CD4-positive, CD25-positive, alpha-beta regulatory T cell (primary cell): Measurements from ENCODE around the gene WFDC10A. TPM values are rescaled to one million over a fixed set of nuclear protein-coding genes. Genes with fewer than 3 reads are reported as not detected.
A peak's percentile ranks its signal among the peaks of the same experiment; 100 is the strongest.
"Not testable (repeated sequence)": the region's sequence is repeated elsewhere in the genome, so short reads cannot be mapped to it uniquely, and the experiment has no call there.

Source experiments
- ATAC-seq, 2 donors: fragments of 150-1000 bp; cut with Tn5 transposase; one replicate each; pipeline ENCODE4 v1.10.0; 2021; ENCODE audit warnings: low read depth in 2 of 2, moderate number of reproducible peaks in 2 of 2, moderate library complexity in 1 of 2
- DNase-seq, 3 donors: peaks; one replicate each; pipeline versions ENCODE4 v3.0.0 to v3.0.0-alpha.2; 2012 to 2022; ENCODE audit warnings: mixed read lengths in 1 of 3
- H3K27ac ChIP-seq: one replicate; pipeline ENCODE4 v1.7.0; 2013; ENCODE audit warnings: mild to moderate bottlenecking, low read length; ENCODE audit not compliant: insufficient read depth, poor library complexity, severe bottlenecking
- H3K27me3 ChIP-seq: one replicate; pipeline ENCODE4 v1.7.0; 2013; ENCODE audit warnings: low read length; ENCODE audit not compliant: control insufficient read depth, insufficient read depth
- H3K36me3 ChIP-seq: one replicate; pipeline ENCODE4 v1.7.0; 2013; ENCODE audit warnings: mild to moderate bottlenecking, low read length, moderate library complexity; ENCODE audit not compliant: control insufficient read depth, insufficient read depth
- H3K4me1 ChIP-seq: 2 replicates; pipeline ENCODE4 v1.7.0; 2013; ENCODE audit warnings: mild to moderate bottlenecking, low read length; ENCODE audit not compliant: insufficient read depth, control insufficient read depth, poor library complexity, severe bottlenecking
- H3K4me3 ChIP-seq: one replicate; pipeline ENCODE4 v1.7.0; 2013; ENCODE audit warnings: low read depth, mild to moderate bottlenecking, low read length, moderate library complexity
- H3K9me3 ChIP-seq, 2 experiments: 1 replicate in 1 of 2; 2 replicates in 1 of 2; pipeline ENCODE4 v1.7.0; 2013; ENCODE audit warnings: low read length in 2 of 2, mild to moderate bottlenecking in 1 of 2, moderate library complexity in 1 of 2; ENCODE audit not compliant: control insufficient read depth in 2 of 2
- H3K27ac Mint-ChIP-seq, 3 donors: one replicate each; pipeline ENCODE4 v1.8.0; 2020 to 2022; ENCODE audit warnings: mild to moderate bottlenecking in 3 of 3, mixed read lengths in 3 of 3, moderate library complexity in 2 of 3
- H3K27me3 Mint-ChIP-seq: one replicate; pipeline ENCODE4 v1.8.0; 2022; ENCODE audit warnings: mild to moderate bottlenecking, mixed read lengths
- H3K36me3 Mint-ChIP-seq: one replicate; pipeline ENCODE4 v1.8.0; 2020; ENCODE audit warnings: mixed read lengths
- H3K4me1 Mint-ChIP-seq, 4 donors: one replicate each; pipeline ENCODE4 v1.8.0; 2020 to 2022; ENCODE audit warnings: mixed read lengths in 4 of 4, mild to moderate bottlenecking in 1 of 4
- H3K4me3 Mint-ChIP-seq, 4 donors: one replicate each; pipeline ENCODE4 v1.8.0; 2020 to 2022; ENCODE audit warnings: mild to moderate bottlenecking in 4 of 4, mixed read lengths in 4 of 4, moderate library complexity in 3 of 4
- H3K9me3 Mint-ChIP-seq, 7 donors: one replicate each; pipeline ENCODE4 v1.8.0; 2020 to 2022; ENCODE audit warnings: mixed read lengths in 7 of 7, mild to moderate bottlenecking in 3 of 7, moderate library complexity in 2 of 7
- polyA plus RNA-seq, 4 donors: library from polyadenylated mRNA; unstranded; fragments of 300-500 nt; fragmentation: Illumina TruSeq; gene quantifications; one replicate each; pipeline ENCODE4 v1.2.3, GENCODE V29; 2021
- total RNA-seq: library from RNA; stranded (reverse); gene quantifications from one replicate; pipeline ENCODE4 v1.2.3, GENCODE V29; 2022

Gene WFDC10A
- total and polyA plus RNA-seq, 5 donors from 2014 or later = not detected

DNA sequence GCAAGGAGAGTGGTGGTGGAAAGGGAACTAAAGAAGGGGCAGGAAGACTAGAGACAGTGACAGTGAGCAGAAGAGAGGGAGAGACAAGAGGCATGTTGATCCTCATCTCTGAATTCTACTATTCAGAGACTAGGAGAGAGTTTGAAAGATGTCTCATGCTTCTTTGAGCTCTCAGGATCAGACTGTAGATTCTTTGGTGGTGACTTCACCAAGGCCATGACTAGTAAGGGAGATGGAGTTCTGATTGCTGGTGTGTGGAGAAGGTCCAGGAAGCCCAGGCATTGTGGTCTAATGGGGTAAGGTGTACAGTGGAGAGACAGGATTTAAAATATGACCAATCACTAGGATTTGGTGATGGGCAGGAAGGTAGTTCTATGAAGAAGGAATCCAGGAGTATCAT is 832 bp downstream of the WFDC10A start:
- Mint-ChIP-seq H3K4me1 (peaks cover 0 to 2% (median 0%) of the 10 kb centered on the region in 4 donors), H3K9me3 (peaks cover 0 to 5% (median 0%) of the 10 kb centered on the region in 7 donors), H3K27me3 (peaks cover 19% of the 10 kb centered on the region), H3K4me3 (no peak overlapping the region), H3K27ac (no peak overlapping the region), H3K36me3 (no peaks in the 10 kb centered on the region)
- no peak for DNase-seq
- Histone ChIP-seq H3K27ac (no peak overlapping the region), H3K36me3 (no peaks in the 10 kb centered on the region), H3K9me3 (no peaks in the 10 kb centered on the region), H3K27me3 (peaks cover 12% of the 10 kb centered on the region), H3K4me3 (no peak overlapping the region), H3K4me1 (no peaks in the 10 kb centered on the region)
- ATAC-seq = no peak

DNA sequence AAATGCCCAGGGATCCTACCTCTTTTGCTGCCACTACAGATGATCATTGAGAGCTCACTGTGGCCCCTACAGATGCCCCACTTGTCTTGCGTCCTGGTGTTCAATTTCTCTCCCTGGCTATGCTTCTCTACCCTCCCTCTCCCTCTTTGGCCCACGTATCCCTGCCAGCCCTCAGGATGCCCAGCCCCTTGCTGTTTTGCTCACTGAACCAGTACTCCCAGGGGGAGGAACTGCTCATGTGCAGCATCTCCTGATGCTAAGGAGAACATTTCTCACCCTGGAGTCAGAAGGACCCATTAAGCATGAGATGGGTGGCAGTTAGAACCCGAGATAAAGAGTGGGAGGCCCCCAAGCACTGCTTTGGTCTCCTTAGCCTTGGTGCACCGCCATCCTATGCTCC is 1.6 kb downstream of the WFDC10A start, which contains the start of gene WFDC9:
Gene WFDC9, minus strand, starts transcription at position 101 of the 400 bp plus-strand sequence. CDS start 21,103 bp downstream, outside the sequence.
- no peak within 1 kb of the TSS for H3K27ac Mint-ChIP-seq
- H3K4me1 ChIP-seq = no peaks in the 10 kb centered on the region
- peaks cover 0 to 2% (median 0%) of the 10 kb centered on the region in 4 donors for H3K4me1 Mint-ChIP-seq
- H3K27ac ChIP-seq = no peak within 1 kb of the TSS
- H3K27me3 Mint-ChIP-seq = peaks cover 19% of the 10 kb centered on the region
- H3K9me3 Mint-ChIP-seq = peaks cover 0 to 5% (median 0%) of the 10 kb centered on the region in 7 donors
- H3K36me3 Mint-ChIP-seq = no peaks in the 10 kb centered on the region
- no peaks in the 10 kb centered on the region for H3K9me3 ChIP-seq
- no peaks in the 10 kb centered on the region for H3K36me3 ChIP-seq
- H3K4me3 Mint-ChIP-seq = no peak within 1 kb of the TSS
- ATAC-seq (no peak), DNase-seq (no peak)
- H3K4me3 ChIP-seq = no peak within 1 kb of the TSS
- peaks cover 12% of the 10 kb centered on the region for H3K27me3 ChIP-seq

- no peaks in the 10 kb centered on the region for H3K27me3 ChIP-seq
- H3K27ac ChIP-seq = no peak overlapping the region
- no peak for ATAC-seq
- no peaks in the 10 kb centered on the region for H3K4me1 ChIP-seq
- no peaks in the 10 kb centered on the region for H3K9me3 Mint-ChIP-seq
- no peak overlapping the region for H3K4me3 ChIP-seq
- H3K27me3 Mint-ChIP-seq = peaks cover 20% of the 10 kb centered on the region
- no peaks in the 10 kb centered on the region for H3K36me3 ChIP-seq
- H3K4me1 Mint-ChIP-seq = no peaks in the 10 kb centered on the region
- no peaks in the 10 kb centered on the region for H3K36me3 Mint-ChIP-seq
- no peak for DNase-seq
- H3K4me3 Mint-ChIP-seq = no peak overlapping the region
- no peak overlapping the region for H3K27ac Mint-ChIP-seq
- H3K9me3 ChIP-seq = no peaks in the 10 kb centered on the region
Measured at GRCh38 chr20:45636513-45636912, 7.0 kb downstream of the WFDC10A start.

GRCh38 chr20:45639687-45640086 is 10.1 kb downstream of the WFDC10A start:
- Histone ChIP-seq H3K27ac (no peak overlapping the region), H3K36me3 (no peaks in the 10 kb centered on the region), H3K4me3 (no peak overlapping the region), H3K27me3 (no peaks in the 10 kb centered on the region), H3K9me3 (no peaks in the 10 kb centered on the region), H3K4me1 (no peaks in the 10 kb centered on the region)
- Mint-ChIP-seq H3K36me3 (no peaks in the 10 kb centered on the region), H3K4me3 (no peak overlapping the region), H3K27me3 (peaks cover 19% of the 10 kb centered on the region), H3K4me1 (no peaks in the 10 kb centered on the region), H3K9me3 (no peaks in the 10 kb centered on the region), H3K27ac (no peak overlapping the region)
- ATAC-seq (no peak), DNase-seq (no peak)

DNA sequence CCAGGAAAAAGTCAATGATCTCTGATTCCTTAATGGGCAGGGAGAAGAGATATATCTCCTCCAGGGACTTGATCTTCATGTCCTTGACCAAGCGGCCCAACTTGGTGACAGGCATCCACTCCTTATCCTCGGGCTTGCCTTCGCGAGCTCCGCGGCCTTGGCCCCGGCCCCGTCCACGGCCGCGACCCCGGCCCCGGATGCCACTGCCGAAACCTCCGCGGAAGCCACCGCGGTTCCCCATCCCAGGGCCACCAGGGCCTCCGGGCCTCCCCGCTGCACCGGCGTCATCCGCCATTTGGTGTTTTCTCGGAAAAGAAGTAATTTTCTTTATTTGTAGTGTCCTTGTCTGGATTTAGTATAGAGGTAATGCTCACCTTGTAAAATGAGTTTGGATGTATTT is 11.5 kb downstream of the WFDC10A start:
- peaks cover 21% of the 10 kb centered on the region for H3K27me3 Mint-ChIP-seq
- H3K36me3 ChIP-seq, H3K4me1 Mint-ChIP-seq, H3K9me3 ChIP-seq, H3K4me1 ChIP-seq, H3K27me3 ChIP-seq, H3K27ac ChIP-seq, H3K27ac Mint-ChIP-seq, H3K4me3 ChIP-seq, ATAC-seq, H3K4me3 Mint-ChIP-seq, H3K36me3 Mint-ChIP-seq, DNase-seq, H3K9me3 Mint-ChIP-seq: not testable (repeated sequence)

DNA sequence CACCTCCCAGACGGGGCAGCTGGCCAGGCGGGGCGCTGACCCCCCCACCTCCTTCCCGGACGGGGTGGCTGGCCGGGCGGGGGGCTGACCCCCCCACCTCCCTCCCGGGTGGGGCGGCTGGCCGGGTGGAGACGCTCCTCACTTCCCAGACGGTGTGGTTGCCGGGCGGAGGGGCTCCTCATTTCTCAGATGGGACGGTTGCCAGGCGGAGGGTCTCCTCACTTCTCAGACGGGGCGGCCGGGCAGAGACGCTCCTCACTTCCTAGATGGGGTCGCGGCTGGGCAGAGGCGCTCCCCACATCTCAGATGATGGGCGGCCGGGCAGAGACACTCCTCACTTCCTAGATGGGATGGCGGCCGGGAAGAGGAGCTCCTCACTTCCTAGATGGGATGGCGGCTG is 16.3 kb downstream of the WFDC10A start:
- H3K27me3 Mint-ChIP-seq, ATAC-seq: not testable (repeated sequence)

GRCh38 chr20:45646875-45647274 is 17.3 kb downstream of the WFDC10A start:
- no peaks in the 10 kb centered on the region for H3K9me3 ChIP-seq
- Mint-ChIP-seq H3K4me1 (peaks cover 0 to 5% (median 0%) of the 10 kb centered on the region in 4 donors), H3K27me3 (peaks cover 16% of the 10 kb centered on the region), H3K27ac (no peak overlapping the region), H3K36me3 (no peaks in the 10 kb centered on the region), H3K4me3 (peak overlapping the region in 2 of 4 donors; percentile 5 to 78), H3K9me3 (peaks cover 0 to 2% (median 0%) of the 10 kb centered on the region in 7 donors)
- no peak overlapping the region for H3K4me3 ChIP-seq
- no peak overlapping the region for H3K27ac ChIP-seq
- no peaks in the 10 kb centered on the region for H3K36me3 ChIP-seq
- peaks cover 3% of the 10 kb centered on the region for H3K27me3 ChIP-seq
- DNase-seq (no peak), ATAC-seq (no peak)
- H3K4me1 ChIP-seq = no peaks in the 10 kb centered on the region

More for the DNA sequence above, 16.3 kb downstream of the WFDC10A start:
- H3K27ac Mint-ChIP-seq, DNase-seq, H3K4me3 Mint-ChIP-seq, H3K9me3 ChIP-seq, H3K4me1 ChIP-seq, H3K9me3 Mint-ChIP-seq, H3K27me3 ChIP-seq, H3K4me3 ChIP-seq, H3K36me3 ChIP-seq, H3K36me3 Mint-ChIP-seq, H3K27ac ChIP-seq, H3K4me1 Mint-ChIP-seq: not testable (repeated sequence)

DNA sequence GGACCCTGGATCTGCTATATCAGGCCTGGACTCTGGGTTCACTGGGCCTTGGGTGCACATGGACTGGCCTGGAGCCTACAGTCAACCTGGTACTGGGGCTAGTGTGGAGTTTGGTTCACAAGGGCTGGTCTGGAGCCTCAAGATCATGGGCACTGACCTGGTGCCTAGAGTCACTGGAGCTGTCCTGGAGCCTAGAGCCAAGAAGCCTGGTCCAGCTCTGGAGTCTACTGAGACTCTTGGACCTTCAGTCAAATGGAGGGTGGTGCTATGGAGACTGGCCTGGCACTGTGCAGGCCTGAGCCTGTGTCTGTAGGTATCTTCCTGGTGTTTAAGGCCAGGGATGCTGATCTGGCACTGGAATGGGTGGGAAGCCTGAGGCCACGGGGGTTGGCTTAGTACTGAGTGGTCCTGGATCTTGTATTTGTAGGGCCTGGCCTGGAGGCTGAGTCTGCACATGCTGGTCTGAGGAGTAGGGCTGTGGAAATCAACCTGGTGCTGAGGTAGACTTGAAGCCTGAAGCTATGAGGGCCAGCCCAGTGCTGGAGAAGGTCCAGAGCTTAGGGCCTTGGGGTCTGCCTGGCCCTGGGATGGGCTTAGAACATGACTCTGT is 18.0 kb downstream of the WFDC10A start:
- no peak for DNase-seq
- ATAC-seq = no peak

More for the DNA sequence above, 18.0 kb downstream of the WFDC10A start:
- Mint-ChIP-seq H3K4me1 (peaks cover 0 to 5% (median 0%) of the 10 kb centered on the region in 4 donors), H3K9me3 (peaks cover 0 to 2% (median 0%) of the 10 kb centered on the region in 7 donors), H3K27me3 (peaks cover 16% of the 10 kb centered on the region), H3K36me3 (no peaks in the 10 kb centered on the region), H3K4me3 (no peak overlapping the region), H3K27ac (no peak overlapping the region)
- peaks cover 3% of the 10 kb centered on the region for H3K27me3 ChIP-seq
- no peaks in the 10 kb centered on the region for H3K4me1 ChIP-seq
- no peak overlapping the region for H3K4me3 ChIP-seq
- no peak overlapping the region for H3K27ac ChIP-seq
- no peaks in the 10 kb centered on the region for H3K36me3 ChIP-seq
- no peaks in the 10 kb centered on the region for H3K9me3 ChIP-seq
